GM19193 (cell line): ENCODE data around the gene TNFRSF25.

Source experiments
- POLR2A ChIP-seq: IDR thresholded peaks from 4 replicates; pipeline ENCODE4 v1.6.1; 2011; ENCODE audit not compliant: insufficient read depth, insufficient read length; ENCODE audit errors: extremely low read depth

The TNFRSF25 gene, protein sequence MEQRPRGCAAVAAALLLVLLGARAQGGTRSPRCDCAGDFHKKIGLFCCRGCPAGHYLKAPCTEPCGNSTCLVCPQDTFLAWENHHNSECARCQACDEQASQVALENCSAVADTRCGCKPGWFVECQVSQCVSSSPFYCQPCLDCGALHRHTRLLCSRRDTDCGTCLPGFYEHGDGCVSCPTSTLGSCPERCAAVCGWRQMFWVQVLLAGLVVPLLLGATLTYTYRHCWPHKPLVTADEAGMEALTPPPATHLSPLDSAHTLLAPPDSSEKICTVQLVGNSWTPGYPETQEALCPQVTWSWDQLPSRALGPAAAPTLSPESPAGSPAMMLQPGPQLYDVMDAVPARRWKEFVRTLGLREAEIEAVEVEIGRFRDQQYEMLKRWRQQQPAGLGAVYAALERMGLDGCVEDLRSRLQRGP

GRCh38 chr1:6466023-6466422, at the start of gene TNFRSF25:
Gene TNFRSF25 (minus strand): TSS chr1:6466173. CDS start chr1:6466107, 66 bp downstream.
- TF ChIP-seq POLR2A = no peak

DNA sequence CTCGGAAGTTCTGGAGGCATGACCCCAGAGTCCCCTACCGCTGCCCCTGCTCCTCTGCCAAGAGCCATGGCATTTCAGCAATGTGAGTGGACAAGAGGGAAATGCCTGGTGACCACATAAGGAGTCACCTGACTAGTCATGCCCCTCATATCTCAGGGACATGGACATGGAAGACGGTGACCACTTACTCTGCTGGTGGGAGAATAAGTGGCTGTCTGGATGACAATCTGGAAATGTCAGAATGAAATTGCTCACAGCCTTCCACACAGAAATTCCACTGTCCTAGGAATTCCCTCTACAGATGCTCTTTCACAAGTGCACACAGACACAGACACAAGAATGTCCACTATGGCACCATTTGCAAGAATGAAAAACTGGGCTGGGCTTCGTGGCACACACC, 49.8 kb upstream of the TNFRSF25 start:
- no peak for TF ChIP-seq POLR2A

- TF ChIP-seq POLR2A = no peak
Observed at GRCh38 chr1:6513320-6513801, 47.4 kb upstream of the TNFRSF25 start.

DNA sequence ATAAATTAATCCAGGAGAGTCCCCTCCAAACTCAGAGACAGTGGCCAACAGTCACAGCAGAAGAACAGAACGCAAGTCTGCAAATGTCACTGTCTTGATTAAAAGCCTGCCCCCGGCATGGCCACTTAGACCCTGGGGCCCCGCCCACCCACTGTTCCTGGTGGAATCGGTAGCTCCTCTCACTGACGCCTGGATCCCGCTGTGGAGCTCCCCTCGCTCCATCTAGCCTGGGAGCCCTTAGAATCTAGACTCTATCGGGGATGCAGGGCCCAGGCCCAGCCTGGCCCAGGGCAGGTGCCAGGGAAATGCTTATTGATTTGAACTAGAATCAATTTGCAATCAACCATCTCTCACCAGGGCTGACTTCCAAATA, 46.9 kb upstream of the TNFRSF25 start:
- no peak for TF ChIP-seq POLR2A

- TF ChIP-seq POLR2A = no peak
Observed at GRCh38 chr1:6512245-6512907, 46.4 kb upstream of the TNFRSF25 start.

GRCh38 chr1:6511561-6512244, 45.7 kb upstream of the TNFRSF25 start:
- no peak for TF ChIP-seq POLR2A

- TF ChIP-seq POLR2A = no peak
Observed at GRCh38 chr1:6511056-6511455, 45.1 kb upstream of the TNFRSF25 start.

DNA sequence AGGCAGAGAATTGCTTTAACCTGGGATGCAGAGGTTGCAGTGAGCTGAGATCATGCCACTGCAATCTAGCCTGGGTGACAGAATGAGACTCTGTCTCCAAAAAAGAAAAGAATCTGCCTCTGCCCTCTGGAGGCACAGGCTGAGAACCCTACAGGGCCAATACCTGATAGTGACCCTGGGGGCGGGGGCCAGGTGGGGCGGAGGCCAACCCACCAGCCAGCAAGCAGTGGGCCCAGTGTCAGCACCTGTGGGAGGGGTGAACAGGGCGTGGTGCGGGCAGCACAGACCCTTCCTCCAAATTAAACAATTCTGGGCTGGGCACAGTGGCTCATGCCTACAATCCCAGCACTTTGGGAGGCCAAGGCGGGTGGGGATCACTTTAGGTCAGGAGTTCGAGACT, 44.5 kb upstream of the TNFRSF25 start:
- TF ChIP-seq POLR2A = no peak

DNA sequence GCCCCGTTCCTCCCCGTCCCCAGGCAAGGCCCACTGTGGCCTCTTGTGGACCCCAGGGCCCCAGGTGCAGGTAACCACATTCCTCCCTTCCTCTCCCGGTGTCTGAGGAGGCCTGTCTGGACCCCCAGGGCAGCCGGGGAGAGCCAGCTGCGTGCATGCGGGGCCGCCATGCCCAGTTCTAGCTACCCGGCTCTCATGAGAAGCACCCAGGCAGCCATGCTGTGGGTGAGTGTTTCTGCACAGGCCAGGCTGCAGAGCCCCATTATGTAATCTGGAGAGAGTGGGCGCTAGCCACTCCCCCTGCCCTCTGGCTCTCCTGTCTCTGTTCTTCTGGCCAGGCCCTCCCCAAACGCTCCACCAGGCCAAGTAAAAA, 43.9 kb upstream of the TNFRSF25 start:
- no peak for TF ChIP-seq POLR2A

DNA sequence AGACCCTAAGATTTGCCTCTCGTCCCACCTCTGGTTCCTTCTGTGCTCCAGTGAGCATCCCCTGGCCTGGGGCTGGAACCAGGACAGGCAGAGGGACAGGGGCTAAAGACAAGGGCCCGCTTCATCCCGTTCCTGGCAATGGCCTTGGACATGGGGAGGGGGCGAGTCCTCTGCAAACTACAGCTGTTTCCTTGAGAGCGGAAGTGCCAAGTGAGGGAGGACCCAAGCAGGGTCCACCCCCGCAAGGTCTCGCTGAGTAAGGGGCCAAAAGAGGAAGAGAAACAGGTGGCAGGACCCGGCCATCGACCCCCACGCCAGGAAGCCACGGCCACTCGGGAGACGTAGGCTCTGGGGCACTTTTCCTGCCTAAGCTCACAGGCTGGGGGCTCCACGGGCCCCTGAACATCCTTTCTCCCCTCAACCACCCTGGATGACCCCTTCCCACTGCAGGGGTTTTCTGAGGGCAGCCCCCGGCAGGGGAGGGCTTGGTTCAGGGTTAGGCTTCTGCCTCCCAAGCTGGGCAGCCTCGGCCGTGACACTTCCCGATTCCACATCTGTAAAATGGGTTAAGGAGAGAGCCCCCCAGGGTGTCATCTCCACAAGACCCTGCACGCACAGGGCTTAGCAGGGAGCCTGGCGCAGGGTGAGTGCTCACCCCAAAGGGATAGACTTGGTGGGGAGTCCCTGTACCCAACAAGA, 43.4 kb upstream of the TNFRSF25 start:
- TF ChIP-seq POLR2A = no peak

DNA sequence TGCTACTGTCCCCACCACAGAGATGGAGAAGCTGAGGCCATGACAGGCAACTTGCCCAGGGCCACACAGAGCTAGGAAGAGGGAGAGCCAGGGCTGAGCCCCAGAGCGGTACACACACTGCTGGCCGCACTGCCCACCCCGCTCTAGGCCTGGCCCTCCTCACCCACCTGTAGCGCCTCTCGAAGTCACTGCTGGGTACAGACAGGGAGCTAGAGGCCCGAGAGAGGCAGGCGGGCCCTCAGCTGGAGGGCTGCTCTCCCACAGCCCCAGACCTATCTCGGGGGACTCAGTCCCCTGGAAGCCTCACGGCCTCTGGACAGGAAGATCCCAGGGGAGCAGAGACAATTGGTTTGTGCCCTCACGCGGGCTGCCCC, 42.8 kb upstream of the TNFRSF25 start:
- TF ChIP-seq POLR2A = no peak

- no peak for TF ChIP-seq POLR2A
Observed at GRCh38 chr1:6508154-6508815, 42.3 kb upstream of the TNFRSF25 start.

DNA sequence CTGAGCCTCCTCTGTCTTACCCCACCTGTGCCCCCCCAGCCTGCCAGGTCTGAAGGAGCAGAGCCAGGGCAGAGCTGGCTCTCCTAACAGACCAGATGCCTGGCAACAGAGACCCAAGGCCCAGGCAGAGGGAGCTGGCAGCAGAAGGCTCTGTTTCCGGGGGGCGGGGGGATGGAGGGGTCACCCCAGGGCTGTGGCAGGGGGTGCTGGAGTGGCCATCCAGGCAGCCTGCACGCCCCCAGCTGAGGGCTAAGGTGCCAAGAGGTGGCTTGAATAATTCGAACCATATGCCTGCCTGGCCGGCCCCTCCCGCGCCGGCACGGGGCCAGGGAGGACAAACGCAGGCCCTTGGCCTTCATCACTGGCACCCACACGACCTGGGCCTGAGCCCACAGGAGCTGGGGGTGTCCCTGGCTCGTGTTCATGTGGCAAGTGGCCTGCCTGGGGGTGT, 41.5 kb upstream of the TNFRSF25 start:
- no peak for TF ChIP-seq POLR2A

DNA sequence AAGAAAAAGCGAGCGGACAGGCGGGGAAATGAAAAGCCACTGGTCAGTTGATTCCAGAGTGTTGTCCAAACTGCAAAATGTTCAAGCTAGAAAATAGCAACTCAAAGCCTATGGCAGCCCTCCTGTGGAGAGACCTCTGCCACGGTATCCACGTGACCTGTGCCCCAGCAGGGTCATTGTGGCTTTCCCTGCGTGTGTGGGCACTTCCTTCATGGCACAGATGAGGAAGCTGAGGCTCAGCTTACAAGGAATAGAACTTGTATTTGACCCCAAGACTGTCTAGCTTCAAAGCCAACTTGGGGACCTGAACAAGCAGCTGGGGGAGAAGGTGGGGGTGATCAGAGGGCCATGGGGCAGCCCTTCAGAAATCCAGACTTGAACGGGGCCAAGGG, 41.1 kb upstream of the TNFRSF25 start:
- no peak for TF ChIP-seq POLR2A
